Kidney (tissue), 14 donors: ENCODE measurements around the gene AGK. TPM values are rescaled to one million over a fixed set of nuclear protein-coding genes. Genes with fewer than 3 reads are reported as not detected.

ENCODE experiments used
- DNase-seq, 5 donors: peaks; one replicate each; pipeline ENCODE4 v3.0.0-alpha.2; 2013 to 2020
- FAIRE-seq: peaks from 2 replicates; lab custom pipeline; 2012; peaks lifted over from hg19 to GRCh38; lab: Jason Lieb, UNC
- H3K27ac ChIP-seq, 2 donors: one replicate each; pipeline ENCODE4 v1.7.0; 2013; ENCODE audit warnings: low read depth in 2 of 2, low read length in 2 of 2, inconsistent platforms in 1 of 2
- H3K27me3 ChIP-seq: one replicate; pipeline ENCODE4 v1.7.1; 2013; ENCODE audit warnings: low read length, inconsistent platforms; ENCODE audit not compliant: control insufficient read depth, insufficient read depth
- H3K36me3 ChIP-seq, 3 donors: one replicate each; pipeline versions ENCODE4 v1.7.0 to v1.7.1; 2013; ENCODE audit warnings: low read length in 3 of 3, control low read depth in 1 of 3, inconsistent platforms in 1 of 3; ENCODE audit not compliant: insufficient read depth in 3 of 3, control insufficient read depth in 2 of 3
- H3K4me1 ChIP-seq, 3 donors: one replicate each; pipeline versions ENCODE4 v1.7.0 to v1.7.1; 2013; ENCODE audit warnings: low read length in 3 of 3, inconsistent platforms in 1 of 3, low read depth in 1 of 3; ENCODE audit not compliant: control insufficient read depth in 2 of 3, insufficient read depth in 2 of 3
- H3K4me3 ChIP-seq, 3 donors: one replicate each; pipeline versions ENCODE4 v1.7.0 to v1.8.1; 2013; ENCODE audit warnings: low read length in 3 of 3, control low read depth in 1 of 3, inconsistent platforms in 1 of 3
- H3K9ac ChIP-seq, 3 donors: one replicate each; pipeline versions ENCODE4 v1.7.0 to v1.7.1; 2013; ENCODE audit warnings: low read length in 3 of 3, control low read depth in 1 of 3, inconsistent platforms in 1 of 3
- H3K9me3 ChIP-seq, 3 donors: one replicate each; pipeline versions ENCODE4 v1.7.0 to v1.7.1; 2013; ENCODE audit warnings: low read length in 3 of 3, control low read depth in 1 of 3, inconsistent platforms in 1 of 3; ENCODE audit not compliant: control insufficient read depth in 2 of 3, insufficient read depth in 1 of 3
- CTCF ChIP-seq: IDR thresholded peaks from 3 replicates; pipeline ENCODE4 v1.5.1; 2012; ENCODE audit warnings: mild to moderate bottlenecking, moderate library complexity, borderline replicate concordance; ENCODE audit not compliant: insufficient read depth; ENCODE audit errors: extremely low read depth
- intact Hi-C: fragments of 100-400 bp; cut with DNase I; formaldehyde crosslinking; loops from one replicate; pipeline ENCODE4 v1.11.1; 2022
- polyA plus RNA-seq: library from polyadenylated mRNA; stranded (reverse); fragments of 350-450 nt; fragmentation: Illumina TruSeq; extraction: RNeasy Lipid Tissue Mini Kit (QIAGEN cat#74804); gene quantifications from one replicate; pipeline ENCODE4 v1.2.3, GENCODE V29; 2014; ENCODE audit warnings: low read depth, low replicate concordance; ENCODE audit not compliant: insufficient read depth
- total RNA-seq: library from RNA; stranded (reverse); fragmentation: NEBNext Ultra II Directional; extraction: Animal tissue kit (Norgen Biotek cat#: 25700); gene quantifications from one replicate; pipeline ENCODE4 v1.2.1, GENCODE V29; 2021
- donor health status: control.
- donor health status: control.
- donor health status: control.
- donor health status: control.
- donor health status: control.
- donor health status: DM: yes; HTN: yes; CAD: no.
- donor health status: Normal renal cell carcinoma (clear cell type).

Gene AGK
- total and polyA plus RNA-seq, 2 donors from 2014 or later = 17.7 to 30.7 TPM

- TF ChIP-seq CTCF = no peak
- Histone ChIP-seq H3K27me3 (no peaks in the 10 kb centered on the region), H3K4me1 (no peaks in the 10 kb centered on the region), H3K36me3 (peaks cover 0 to 2% (median 0%) of the 10 kb centered on the region in 3 donors), H3K27ac (no peak overlapping the region), H3K4me3 (no peak overlapping the region), H3K9me3 (no peaks in the 10 kb centered on the region), H3K9ac (no peak overlapping the region)
- no peak for DNase-seq
- FAIRE-seq = no peak
- intact Hi-C loops = no loop called here
Observed at GRCh38 chr7:141636053-141636452, 84.8 kb downstream of the AGK start.

GRCh38 chr7:141640239-141640840 lies 89.1 kb downstream of the AGK start:
- DNase-seq (no peak), FAIRE-seq (no peak)
- Histone ChIP-seq H3K4me1 (no peaks in the 10 kb centered on the region), H3K4me3 (no peak overlapping the region), H3K27ac (no peak overlapping the region), H3K9me3 (no peaks in the 10 kb centered on the region), H3K36me3 (peaks cover 0 to 2% (median 0%) of the 10 kb centered on the region in 3 donors), H3K27me3 (no peaks in the 10 kb centered on the region), H3K9ac (no peak overlapping the region)
- no peak for TF ChIP-seq CTCF
- intact Hi-C loops = no loop called here

GRCh38 chr7:141641876-141642275 lies 90.7 kb downstream of the AGK start:
- DNase-seq (no peak), FAIRE-seq (no peak)
- Histone ChIP-seq H3K27me3 (no peaks in the 10 kb centered on the region), H3K9me3 (no peaks in the 10 kb centered on the region), H3K36me3 (no peaks in the 10 kb centered on the region), H3K27ac (no peak overlapping the region), H3K4me1 (no peaks in the 10 kb centered on the region), H3K4me3 (no peak overlapping the region), H3K9ac (no peak overlapping the region)
- intact Hi-C loops = no loop called here
- TF ChIP-seq CTCF = no peak

- intact Hi-C loops = no loop called here
Observed at GRCh38 chr7:141645188-141645587, 94.0 kb downstream of the AGK start.

More at GRCh38 chr7:141645188-141645587, 94.0 kb downstream of the AGK start:
- FAIRE-seq = no peak
- no peaks in the 10 kb centered on the region for H3K36me3 ChIP-seq
- no peak overlapping the region for H3K9ac ChIP-seq
- no peaks in the 10 kb centered on the region for H3K9me3 ChIP-seq
- H3K27ac ChIP-seq = no peak overlapping the region
- TF ChIP-seq CTCF = no peak
- DNase-seq = no peak
- no peak overlapping the region for H3K4me3 ChIP-seq
- H3K27me3 ChIP-seq = no peaks in the 10 kb centered on the region
- peaks cover 2 to 17% (median 6%) of the 10 kb centered on the region in 3 donors for H3K4me1 ChIP-seq
